ENCODE data around the gene CAND2. TPM values are rescaled to one million over a fixed set of nuclear protein-coding genes. Genes with fewer than 3 reads are reported as not detected.
A peak's percentile ranks its signal among the peaks of the same experiment; 100 is the strongest.

The CAND2 gene
- total RNA-seq, 5 donors from 2014 or later (not counting 1 experiment from before 2014, with no cell fraction given): 2.1 to 5.9 (median 3.2) TPM

GRCh38 chr3:12833222-12834161 lies 37.0 kb downstream of the CAND2 start:
- peaks cover 26 to 75% of the 10 kb centered on the region in 2 donors for H3K36me3 ChIP-seq (ENCODE audit: control insufficient read depth in 2 of 2, extremely low read depth in 1 of 2, insufficient read depth in 1 of 2, low read length in 1 of 2)
- H3K36me3 Mint-ChIP-seq: peaks cover 43% of the 10 kb centered on the region
- H3K9me3 Mint-ChIP-seq: no peaks in the 10 kb centered on the region
- WGBS (ENCODE audit: insufficient coverage): 98% methylated on average over 9 of the region's 13 CpGs
- no peaks in the 10 kb centered on the region for H3K27me3 ChIP-seq (replicated peaks in 1 of 2; ENCODE audit: control insufficient read depth in 2 of 2, extremely low read depth in 1 of 2, insufficient read depth in 2 of 2, low read length in 1 of 2)
- H3K27me3 Mint-ChIP-seq: no peaks in the 10 kb centered on the region
- H3K27ac Mint-ChIP-seq: peak overlapping the region; percentile 1 to 52
- H3K4me1 Mint-ChIP-seq: peaks cover 17 to 18% (median 18%) of the 10 kb centered on the region in 3 donors
- no peak overlapping the region for H3K4me3 ChIP-seq (ENCODE audit: control insufficient read depth in 1 of 2, extremely low read depth in 1 of 2, low read length in 1 of 2)
- H3K4me3 Mint-ChIP-seq: no peak overlapping the region
- DNase-seq (no peak), ATAC-seq (replicated peaks in 1 of 4) (peak in 2 of 4 experiments; percentile 7 to 16)
- peaks cover 0 to 8% of the 10 kb centered on the region in 2 experiments for H3K4me1 ChIP-seq (ENCODE audit: control insufficient read depth in 1 of 2, extremely low read depth in 1 of 2, insufficient read depth in 2 of 2, low read length in 2 of 2)
- ChIA-PET POLR2A (interaction anchor here (0.6 to 1.0 kb wide), 3 partner anchors 8 to 11 kb away, joined by 3 to 4 read pairs (median 3); partner anchors contain the start of gene RPL32 (in 1 of the 2)), CTCF (interaction anchor here in 1 of 2 donors (0.9 kb wide), 1 partner anchor 9 kb away, joined by 3 read pairs; no protein-coding TSS in a partner anchor)
- no peak overlapping the region for H3K27ac ChIP-seq (ENCODE audit: low read length)
- no peaks in the 10 kb centered on the region for H3K9me3 ChIP-seq

GRCh38 chr3:12835052-12835665 lies 38.7 kb downstream of the CAND2 start:
- Histone ChIP-seq H3K27me3 (replicated peaks in 1 of 2; ENCODE audit: control insufficient read depth in 2 of 2, extremely low read depth in 1 of 2, insufficient read depth in 2 of 2, low read length in 1 of 2) (no peaks in the 10 kb centered on the region), H3K9me3 (no peaks in the 10 kb centered on the region), H3K4me3 (ENCODE audit: control insufficient read depth in 1 of 2, extremely low read depth in 1 of 2, low read length in 1 of 2) (no peak overlapping the region), H3K27ac (ENCODE audit: low read length) (no peak overlapping the region), H3K4me1 (ENCODE audit: control insufficient read depth in 1 of 2, extremely low read depth in 1 of 2, insufficient read depth in 2 of 2, low read length in 2 of 2) (peaks cover 3 to 23% of the 10 kb centered on the region in 2 experiments), H3K36me3 (ENCODE audit: control insufficient read depth in 2 of 2, extremely low read depth in 1 of 2, insufficient read depth in 1 of 2, low read length in 1 of 2) (peaks cover 29 to 90% of the 10 kb centered on the region in 2 donors)
- Mint-ChIP-seq H3K27me3 (no peaks in the 10 kb centered on the region), H3K36me3 (peaks cover 59% of the 10 kb centered on the region), H3K4me3 (no peak overlapping the region), H3K27ac (no peak overlapping the region), H3K4me1 (peaks cover 34 to 35% (median 34%) of the 10 kb centered on the region in 3 donors), H3K9me3 (no peaks in the 10 kb centered on the region)
- ATAC-seq (replicated peaks in 1 of 4) (no peak), DNase-seq (no peak)
- POLR2A ChIA-PET: no interaction called here
- CTCF ChIA-PET: interaction anchor here in 1 of 2 donors (1.3 kb wide), 1 partner anchor 25 kb away, joined by 3 read pairs; no protein-coding TSS in a partner anchor
- 96% methylated on average over 4 of the region's 6 CpGs for WGBS (ENCODE audit: insufficient coverage)

- Mint-ChIP-seq H3K4me3 (no peak overlapping the region), H3K27me3 (no peaks in the 10 kb centered on the region), H3K27ac (peak overlapping the region; percentile 19 to 58), H3K4me1 (peaks cover 47% of the 10 kb centered on the region in 3 donors), H3K9me3 (no peaks in the 10 kb centered on the region), H3K36me3 (peaks cover 61% of the 10 kb centered on the region)
- POLR2A ChIA-PET: interaction anchor here in 1 of 2 donors (0.6 kb wide), 1 partner anchor 479 kb away, joined by 3 read pairs; no protein-coding TSS in a partner anchor
- CTCF ChIA-PET: interaction anchor here in 1 of 2 donors (1.0 kb wide), 1 partner anchor 28 kb away, joined by 4 read pairs; no protein-coding TSS in a partner anchor
- WGBS (ENCODE audit: insufficient coverage): 68% methylated on average over 2 of the region's 6 CpGs
- H3K9me3 ChIP-seq: no peaks in the 10 kb centered on the region
- no peak overlapping the region for H3K27ac ChIP-seq (ENCODE audit: low read length)
- DNase-seq: no peak
- no peaks in the 10 kb centered on the region for H3K27me3 ChIP-seq (replicated peaks in 1 of 2; ENCODE audit: control insufficient read depth in 2 of 2, extremely low read depth in 1 of 2, insufficient read depth in 2 of 2, low read length in 1 of 2)
- ATAC-seq (replicated peaks in 1 of 4): no peak
- H3K36me3 ChIP-seq (ENCODE audit: control insufficient read depth in 2 of 2, extremely low read depth in 1 of 2, insufficient read depth in 1 of 2, low read length in 1 of 2): peaks cover 21 to 71% of the 10 kb centered on the region in 2 donors
- H3K4me1 ChIP-seq (ENCODE audit: control insufficient read depth in 1 of 2, extremely low read depth in 1 of 2, insufficient read depth in 2 of 2, low read length in 2 of 2): peaks cover 3 to 39% of the 10 kb centered on the region in 2 experiments
- H3K4me3 ChIP-seq (ENCODE audit: control insufficient read depth in 1 of 2, extremely low read depth in 1 of 2, low read length in 1 of 2): no peak overlapping the region
These were observed 41.0 kb downstream of the CAND2 start for GRCh38 chr3:12837295-12837986.

GRCh38 chr3:12838179-12838965 lies 41.9 kb downstream of the CAND2 start:
- 67% methylated on average over 3 of the region's 13 CpGs for WGBS (ENCODE audit: insufficient coverage)
- Mint-ChIP-seq H3K27ac (peak overlapping the region; percentile 57 to 69), H3K4me3 (peak overlapping the region; percentile 94 to 97 (median 97)), H3K27me3 (no peaks in the 10 kb centered on the region), H3K9me3 (no peaks in the 10 kb centered on the region), H3K36me3 (peaks cover 60% of the 10 kb centered on the region), H3K4me1 (peaks cover 47% of the 10 kb centered on the region in 3 donors)
- Histone ChIP-seq H3K9me3 (no peaks in the 10 kb centered on the region), H3K4me1 (ENCODE audit: control insufficient read depth in 1 of 2, extremely low read depth in 1 of 2, insufficient read depth in 2 of 2, low read length in 2 of 2) (peaks cover 3 to 39% of the 10 kb centered on the region in 2 experiments), H3K4me3 (ENCODE audit: control insufficient read depth in 1 of 2, extremely low read depth in 1 of 2, low read length in 1 of 2) (no peak overlapping the region), H3K27me3 (replicated peaks in 1 of 2; ENCODE audit: control insufficient read depth in 2 of 2, extremely low read depth in 1 of 2, insufficient read depth in 2 of 2, low read length in 1 of 2) (no peaks in the 10 kb centered on the region), H3K27ac (ENCODE audit: low read length) (no peak overlapping the region), H3K36me3 (ENCODE audit: control insufficient read depth in 2 of 2, extremely low read depth in 1 of 2, insufficient read depth in 1 of 2, low read length in 1 of 2) (peaks cover 17 to 66% of the 10 kb centered on the region in 2 donors)
- CTCF ChIA-PET: no interaction called here
- ATAC-seq (replicated peaks in 1 of 4) (no peak), DNase-seq (no peak)
- POLR2A ChIA-PET: no interaction called here

GRCh38 chr3:12839156-12839946 lies 42.9 kb downstream of the CAND2 start:
- Histone ChIP-seq H3K36me3 (ENCODE audit: control insufficient read depth in 2 of 2, extremely low read depth in 1 of 2, insufficient read depth in 1 of 2, low read length in 1 of 2) (peaks cover 12 to 56% of the 10 kb centered on the region in 2 donors), H3K27ac (ENCODE audit: low read length) (peak overlapping the region; percentile 13), H3K27me3 (replicated peaks in 1 of 2; ENCODE audit: control insufficient read depth in 2 of 2, extremely low read depth in 1 of 2, insufficient read depth in 2 of 2, low read length in 1 of 2) (no peaks in the 10 kb centered on the region), H3K4me3 (ENCODE audit: control insufficient read depth in 1 of 2, extremely low read depth in 1 of 2, low read length in 1 of 2) (no peak overlapping the region), H3K9me3 (no peaks in the 10 kb centered on the region), H3K4me1 (ENCODE audit: control insufficient read depth in 1 of 2, extremely low read depth in 1 of 2, insufficient read depth in 2 of 2, low read length in 2 of 2) (peaks cover 3 to 39% of the 10 kb centered on the region in 2 experiments)
- H3K36me3 Mint-ChIP-seq: peaks cover 50% of the 10 kb centered on the region
- ATAC-seq (replicated peaks in 1 of 4) (no peak), DNase-seq (no peak)
- CTCF ChIA-PET: interaction anchor here in 1 of 2 donors (0.7 kb wide), 1 partner anchor 16 kb away, joined by 3 read pairs; no protein-coding TSS in a partner anchor
- POLR2A ChIA-PET: no interaction called here
- 58% methylated on average over 4 of the region's 11 CpGs for WGBS (ENCODE audit: insufficient coverage)
- peak overlapping the region; percentile 100 for H3K27ac Mint-ChIP-seq
- H3K9me3 Mint-ChIP-seq: no peaks in the 10 kb centered on the region
- peak overlapping the region; percentile 94 to 97 (median 97) for H3K4me3 Mint-ChIP-seq
- H3K27me3 Mint-ChIP-seq: no peaks in the 10 kb centered on the region
- H3K4me1 Mint-ChIP-seq: peaks cover 47% of the 10 kb centered on the region in 3 donors
